ENCODE results near the gene GAB3.

DNA sequence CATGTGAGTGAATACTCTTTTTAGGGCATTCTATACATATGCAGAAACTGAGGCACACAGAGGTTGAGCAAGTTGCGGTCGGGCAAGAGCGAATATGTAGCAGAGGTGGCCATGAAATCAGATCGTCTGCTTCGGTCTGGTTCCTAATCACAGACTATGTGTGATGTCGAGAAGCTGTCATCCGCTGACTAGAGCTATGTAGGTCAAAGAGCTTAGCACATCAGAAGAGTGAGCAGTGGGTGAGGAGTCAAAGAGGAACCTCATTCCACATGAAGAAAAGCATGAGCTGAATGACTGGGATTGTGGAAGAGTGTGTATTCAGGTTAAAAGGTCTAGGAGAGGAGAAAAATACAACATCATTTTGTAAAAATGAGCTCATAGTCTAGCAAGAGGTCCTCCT is 19.0 kb downstream of the GAB3 start:
- TF ChIP-seq, protein P1, sequence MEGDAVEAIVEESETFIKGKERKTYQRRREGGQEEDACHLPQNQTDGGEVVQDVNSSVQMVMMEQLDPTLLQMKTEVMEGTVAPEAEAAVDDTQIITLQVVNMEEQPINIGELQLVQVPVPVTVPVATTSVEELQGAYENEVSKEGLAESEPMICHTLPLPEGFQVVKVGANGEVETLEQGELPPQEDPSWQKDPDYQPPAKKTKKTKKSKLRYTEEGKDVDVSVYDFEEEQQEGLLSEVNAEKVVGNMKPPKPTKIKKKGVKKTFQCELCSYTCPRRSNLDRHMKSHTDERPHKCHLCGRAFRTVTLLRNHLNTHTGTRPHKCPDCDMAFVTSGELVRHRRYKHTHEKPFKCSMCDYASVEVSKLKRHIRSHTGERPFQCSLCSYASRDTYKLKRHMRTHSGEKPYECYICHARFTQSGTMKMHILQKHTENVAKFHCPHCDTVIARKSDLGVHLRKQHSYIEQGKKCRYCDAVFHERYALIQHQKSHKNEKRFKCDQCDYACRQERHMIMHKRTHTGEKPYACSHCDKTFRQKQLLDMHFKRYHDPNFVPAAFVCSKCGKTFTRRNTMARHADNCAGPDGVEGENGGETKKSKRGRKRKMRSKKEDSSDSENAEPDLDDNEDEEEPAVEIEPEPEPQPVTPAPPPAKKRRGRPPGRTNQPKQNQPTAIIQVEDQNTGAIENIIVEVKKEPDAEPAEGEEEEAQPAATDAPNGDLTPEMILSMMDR (conservative IDR thresholded peaks at IDR 0.05; ENCODE audit: low read depth, low read length): no peak
- TF ChIP-seq EZH2 (IDR thresholded peaks at IDR 0.05; ENCODE audit: borderline replicate concordance, low read depth, low read length, poor library complexity, severe bottlenecking): no peak
